Hepatocyte (in vitro differentiated cells): Measurements from ENCODE around the gene COP1. TPM values are rescaled to one million over a fixed set of nuclear protein-coding genes. Genes with fewer than 3 reads are reported as not detected.

Source experiments
- DNase-seq: peaks from one replicate; pipeline ENCODE4 v3.0.0-alpha.2; 2016; ENCODE audit warnings: low spot score
- H2AFZ ChIP-seq: fragments of 200-600 bp; sonication (generic); 2 replicates; pipeline ENCODE4 v1.6.0; 2016; ENCODE audit warnings: antibody characterized with exemption, mild to moderate bottlenecking
- H3K27ac ChIP-seq: fragments of 200-600 bp; sonication (generic); 2 replicates; pipeline ENCODE4 v1.5.1; 2016; ENCODE audit warnings: mild to moderate bottlenecking
- H3K27me3 ChIP-seq: fragments of 200-600 bp; sonication (generic); 2 replicates; pipeline ENCODE4 v1.6.1; 2016
- H3K36me3 ChIP-seq: fragments of 200-600 bp; sonication (generic); replicated peaks from 2 replicates; pipeline ENCODE4 v1.5.1; 2016; ENCODE audit warnings: low read depth; ENCODE audit not compliant: insufficient read depth
- H3K4me1 ChIP-seq: fragments of 200-600 bp; sonication (generic); 2 replicates; pipeline ENCODE4 v1.5.1; 2016; ENCODE audit warnings: mild to moderate bottlenecking, moderate library complexity; ENCODE audit not compliant: insufficient read depth
- H3K4me2 ChIP-seq: fragments of 200-600 bp; sonication (generic); 2 replicates; pipeline ENCODE4 v1.6.0; 2016
- H3K4me3 ChIP-seq: fragments of 200-600 bp; sonication (generic); 2 replicates; pipeline ENCODE4 v1.5.1; 2016; ENCODE audit warnings: mild to moderate bottlenecking
- H3K79me2 ChIP-seq: fragments of 200-600 bp; sonication (generic); 2 replicates; pipeline ENCODE4 v1.6.0; 2017; ENCODE audit warnings: mild to moderate bottlenecking
- H3K9me2 ChIP-seq: fragments of 200-600 bp; sonication (generic); replicated peaks from 2 replicates; pipeline ENCODE4 v1.6.0; 2017; ENCODE audit warnings: mild to moderate bottlenecking; ENCODE audit not compliant: insufficient read depth
- H3K9me3 ChIP-seq: fragments of 200-600 bp; sonication (generic); 2 replicates; pipeline ENCODE4 v1.5.1; 2016; ENCODE audit warnings: low read depth, mild to moderate bottlenecking
- H4K20me1 ChIP-seq: fragments of 200-600 bp; sonication (generic); 2 replicates; pipeline ENCODE4 v1.6.0; 2016; ENCODE audit warnings: mild to moderate bottlenecking; ENCODE audit not compliant: insufficient read depth, poor library complexity, severe bottlenecking
- EZH2 ChIP-seq: fragments of 200-600 bp; sonication (generic); IDR thresholded peaks from 2 replicates; pipeline ENCODE4 v1.6.1; 2016; ENCODE audit warnings: antibody characterized with exemption, mild to moderate bottlenecking, borderline replicate concordance
- EZH2phosphoT487 ChIP-seq: fragments of 200-600 bp; sonication (generic); IDR thresholded peaks from one replicate; pipeline ENCODE4 v1.6.1; 2018; ENCODE audit warnings: antibody characterized with exemption, mild to moderate bottlenecking, low read depth, moderate library complexity; ENCODE audit not compliant: unreplicated experiment, severe bottlenecking
- WGBS: methylation state at CpG from one replicate; pipeline ENCODE4 v1.1.6; 2016; ENCODE audit warnings: low lambda C conversion rate; ENCODE audit errors: missing lambda C conversion rate; 5-methylcytosine and 5-hydroxymethylcytosine counted together
- polyA plus RNA-seq: library from polyadenylated mRNA; unstranded; fragments of >200 nt; fragmentation: Nextera tagmentation; extraction: Ambion mirVana; gene quantifications from 2 replicates; pipeline ENCODE4 v1.2.1, GENCODE V29; 2016
- total RNA-seq: library from RNA; depleted of rRNA; stranded (reverse); fragments of >200 nt; gene quantifications from 2 replicates; pipeline ENCODE4 v1.2.3, GENCODE V29; 2014
- TF ChIP-seq, protein P1 (sequence below): fragments of 200-600 bp; sonication (generic); IDR thresholded peaks from 2 replicates; pipeline ENCODE4 v1.5.1; 2016; ENCODE audit warnings: antibody characterized with exemption, mild to moderate bottlenecking; ENCODE audit not compliant: poor library complexity

The COP1 gene
- total and polyA plus RNA-seq, 2 experiments from 2014 or later: 63.0 to 65.9 TPM

DNA sequence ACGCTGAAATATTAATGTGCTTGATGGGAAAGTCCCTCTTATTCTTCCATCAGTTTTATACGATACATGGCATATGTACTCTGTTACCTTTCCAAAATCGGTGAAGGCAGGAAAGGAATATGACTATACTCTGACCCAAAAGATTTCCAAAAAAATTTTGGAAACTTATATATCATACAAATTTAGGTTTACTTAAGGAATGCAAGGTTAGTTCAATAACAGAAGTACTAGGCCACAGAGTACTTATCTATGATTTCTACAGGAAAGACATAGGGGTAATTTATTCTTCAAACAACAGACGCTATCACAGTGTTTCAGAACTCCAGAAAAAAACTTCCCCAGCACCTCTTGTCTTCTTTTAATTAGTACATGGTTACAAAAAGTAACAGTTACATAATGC, 84.8 kb downstream of the COP1 start:
- peaks cover 4% of the 10 kb centered on the region for H3K79me2 ChIP-seq
- no peaks in the 10 kb centered on the region for H3K27me3 ChIP-seq
- DNase-seq: no peak
- H3K4me2 ChIP-seq: no peak overlapping the region
- WGBS: 100% methylated on average over 4 of the region's 4 CpGs
- no peak for TF ChIP-seq EZH2phosphoT487
- no peaks in the 10 kb centered on the region for H3K9me2 ChIP-seq
- H2AFZ ChIP-seq: no peak overlapping the region
- H3K4me1 ChIP-seq: no peaks in the 10 kb centered on the region
- H3K27ac ChIP-seq: no peak overlapping the region
- H3K4me3 ChIP-seq: no peak overlapping the region
- H3K36me3 ChIP-seq: no peaks in the 10 kb centered on the region
- H4K20me1 ChIP-seq: no peaks in the 10 kb centered on the region
- H3K9me3 ChIP-seq: peaks cover 7% of the 10 kb centered on the region

DNA sequence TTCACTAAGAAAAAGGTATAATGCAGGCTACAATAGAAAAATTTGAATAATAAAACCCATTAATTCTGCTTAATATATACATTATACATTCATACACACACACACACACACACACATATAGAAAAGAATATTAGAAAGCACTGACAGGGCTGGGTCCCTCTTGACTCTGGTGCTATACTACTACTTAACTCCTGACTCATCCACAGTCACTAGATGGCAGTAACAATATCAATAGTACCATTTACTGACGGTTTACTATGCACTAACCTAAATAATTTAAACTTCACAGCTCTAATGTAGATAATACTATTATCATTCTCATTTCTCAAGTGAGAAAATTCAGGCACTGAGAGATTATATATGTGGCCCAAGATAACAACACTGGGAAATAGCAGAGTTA, 87.5 kb downstream of the COP1 start:
- Histone ChIP-seq H3K79me2 (peaks cover 4% of the 10 kb centered on the region), H2AFZ (no peak overlapping the region), H3K27me3 (no peaks in the 10 kb centered on the region), H3K9me3 (peaks cover 7% of the 10 kb centered on the region), H3K4me1 (no peaks in the 10 kb centered on the region), H3K9me2 (no peaks in the 10 kb centered on the region), H3K27ac (no peak overlapping the region), H3K36me3 (no peaks in the 10 kb centered on the region), H3K4me3 (no peak overlapping the region), H4K20me1 (no peaks in the 10 kb centered on the region), H3K4me2 (no peak overlapping the region)
- no peak for DNase-seq
- 70% methylated on average over 1 of the region's 1 CpG for WGBS
- TF ChIP-seq, protein P1, sequence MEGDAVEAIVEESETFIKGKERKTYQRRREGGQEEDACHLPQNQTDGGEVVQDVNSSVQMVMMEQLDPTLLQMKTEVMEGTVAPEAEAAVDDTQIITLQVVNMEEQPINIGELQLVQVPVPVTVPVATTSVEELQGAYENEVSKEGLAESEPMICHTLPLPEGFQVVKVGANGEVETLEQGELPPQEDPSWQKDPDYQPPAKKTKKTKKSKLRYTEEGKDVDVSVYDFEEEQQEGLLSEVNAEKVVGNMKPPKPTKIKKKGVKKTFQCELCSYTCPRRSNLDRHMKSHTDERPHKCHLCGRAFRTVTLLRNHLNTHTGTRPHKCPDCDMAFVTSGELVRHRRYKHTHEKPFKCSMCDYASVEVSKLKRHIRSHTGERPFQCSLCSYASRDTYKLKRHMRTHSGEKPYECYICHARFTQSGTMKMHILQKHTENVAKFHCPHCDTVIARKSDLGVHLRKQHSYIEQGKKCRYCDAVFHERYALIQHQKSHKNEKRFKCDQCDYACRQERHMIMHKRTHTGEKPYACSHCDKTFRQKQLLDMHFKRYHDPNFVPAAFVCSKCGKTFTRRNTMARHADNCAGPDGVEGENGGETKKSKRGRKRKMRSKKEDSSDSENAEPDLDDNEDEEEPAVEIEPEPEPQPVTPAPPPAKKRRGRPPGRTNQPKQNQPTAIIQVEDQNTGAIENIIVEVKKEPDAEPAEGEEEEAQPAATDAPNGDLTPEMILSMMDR: peak; percentile 22
- no peak for TF ChIP-seq EZH2

DNA sequence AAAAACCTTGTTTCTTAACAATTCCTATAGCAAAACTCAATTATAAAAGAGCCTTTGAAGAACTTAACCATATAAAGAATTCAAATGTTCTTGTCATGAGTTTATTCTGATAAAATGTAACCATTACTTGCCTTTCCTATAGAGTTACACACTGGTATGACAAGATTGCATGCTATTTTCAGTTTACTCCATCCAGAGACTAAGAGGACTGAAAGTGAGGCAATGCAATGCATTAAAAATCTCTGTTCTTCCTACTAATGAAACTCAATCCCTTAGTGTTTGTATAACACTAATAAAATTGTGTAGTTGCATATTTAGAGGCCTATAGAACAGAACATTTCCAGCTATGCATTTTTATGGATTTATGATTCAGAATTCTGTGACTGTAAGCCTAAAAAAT, 88.1 kb downstream of the COP1 start:
- H3K4me2 ChIP-seq: no peak overlapping the region
- no peaks in the 10 kb centered on the region for H4K20me1 ChIP-seq
- H3K36me3 ChIP-seq: no peaks in the 10 kb centered on the region
- H2AFZ ChIP-seq: no peak overlapping the region
- H3K4me3 ChIP-seq: no peak overlapping the region
- H3K4me1 ChIP-seq: no peaks in the 10 kb centered on the region
- DNase-seq: no peak
- H3K9me3 ChIP-seq: peaks cover 7% of the 10 kb centered on the region
- H3K27me3 ChIP-seq: no peaks in the 10 kb centered on the region
- no peaks in the 10 kb centered on the region for H3K9me2 ChIP-seq
- H3K79me2 ChIP-seq: peaks cover 4% of the 10 kb centered on the region
- no peak for TF ChIP-seq EZH2phosphoT487
- TF ChIP-seq, protein P1: no peak
- H3K27ac ChIP-seq: no peak overlapping the region

DNA sequence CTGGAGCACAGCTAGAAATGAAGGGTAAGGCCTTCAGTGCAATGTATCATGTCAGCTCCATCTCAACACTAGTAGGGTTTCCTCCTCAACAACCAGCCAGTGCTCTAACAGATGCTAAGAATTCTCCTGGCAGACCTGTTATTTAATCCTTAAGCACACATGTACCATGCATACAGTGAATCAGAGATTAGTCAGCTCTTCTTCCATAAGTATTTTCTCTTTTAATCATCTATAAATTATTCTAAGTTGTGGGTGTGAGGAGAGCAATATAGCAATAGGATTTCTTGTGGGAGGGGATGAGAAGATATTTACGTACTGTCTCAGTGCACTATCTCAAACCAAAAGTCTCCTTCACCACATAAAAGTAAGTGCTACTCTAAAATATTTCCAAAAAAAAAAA, 95.3 kb downstream of the COP1 start:
- Histone ChIP-seq H2AFZ (no peak overlapping the region), H3K27me3 (no peaks in the 10 kb centered on the region), H3K4me3 (no peak overlapping the region), H3K4me2 (no peak overlapping the region), H3K4me1 (no peaks in the 10 kb centered on the region), H3K9me3 (no peaks in the 10 kb centered on the region), H3K9me2 (no peaks in the 10 kb centered on the region), H3K36me3 (no peaks in the 10 kb centered on the region), H3K27ac (no peak overlapping the region), H4K20me1 (no peaks in the 10 kb centered on the region), H3K79me2 (no peaks in the 10 kb centered on the region)
- no peak for DNase-seq
- 97% methylated on average over 1 of the region's 1 CpG for WGBS
- no peak for TF ChIP-seq EZH2
- TF ChIP-seq, protein P1: no peak
- TF ChIP-seq EZH2phosphoT487: no peak
